Psoas muscle (tissue), 8 donors: Measurements from ENCODE around the gene ZNF710. TPM values are rescaled to one million over a fixed set of nuclear protein-coding genes. Genes with fewer than 3 reads are reported as not detected.

Source experiments
- ATAC-seq, 4 donors: fragments of 200-7000 bp; cut with Tn5 transposase; one replicate each; pipeline ENCODE4 v1.9.1; 2020; ENCODE audit warnings: moderate library complexity in 3 of 4, mild to moderate bottlenecking in 2 of 4
- DNase-seq, 2 donors: peaks; one replicate each; pipeline ENCODE4 v3.0.0-alpha.2; 2020
- H3K27ac ChIP-seq: fragments of 200-600 bp; one replicate; pipeline ENCODE4 v1.8.0; 2022
- H3K27me3 ChIP-seq, 3 donors: fragments of 200-600 bp in 1 of 3; one replicate each; pipeline versions ENCODE4 v1.6.1 to v1.8.0; 2013 to 2022; ENCODE audit warnings: low read length in 2 of 3, mild to moderate bottlenecking in 2 of 3, moderate library complexity in 1 of 3; ENCODE audit not compliant: insufficient read depth in 3 of 3
- H3K36me3 ChIP-seq, 2 donors: fragments of 200-600 bp in 1 of 2; one replicate each; pipeline versions ENCODE4 v1.6.1 to v1.8.0; 2013 to 2022; ENCODE audit warnings: low read depth in 1 of 2, mild to moderate bottlenecking in 1 of 2, moderate library complexity in 1 of 2; ENCODE audit not compliant: insufficient read depth in 1 of 2
- H3K4me1 ChIP-seq: fragments of 200-600 bp; one replicate; pipeline ENCODE4 v1.8.0; 2022
- H3K4me3 ChIP-seq: fragments of 200-600 bp; one replicate; pipeline ENCODE4 v1.8.0; 2022; ENCODE audit warnings: mild to moderate bottlenecking
- H3K9me3 ChIP-seq: fragments of 200-600 bp; one replicate; pipeline ENCODE4 v1.8.0; 2022
- CTCF ChIP-seq: fragments of 200-600 bp; IDR thresholded peaks from one replicate; pipeline ENCODE4 v1.8.0; 2022; ENCODE audit warnings: antibody characterized with exemption
- WGBS, 3 donors: extraction: QIAGEN DNeasy Blood & Tissue Kit; methylation state at CpG; one replicate each; pipeline versions ENCODE4 v1.1.6 to v1.1.7; 2013; 5-methylcytosine and 5-hydroxymethylcytosine counted together
- intact Hi-C, 2 donors: fragments of 100-400 bp; cut with DNase I; formaldehyde crosslinking; loops; one replicate each; pipeline versions ENCODE4 v1.11.0 to v1.14.2; 2022
- polyA plus RNA-seq, 3 donors: library from polyadenylated mRNA; stranded (reverse); fragments of 200-250 nt; gene quantifications; one replicate each; pipeline ENCODE4 v1.2.3, GENCODE V29; 2013
- total RNA-seq, 4 donors: library from RNA; stranded (reverse); fragmentation: NEBNext Ultra II Directional in 2 of 4; extraction: Animal tissue kit (Norgen Biotek cat#: 25700) in 2 of 4; gene quantifications; one replicate each; pipeline versions ENCODE4 v1.2.1 to v1.2.4, GENCODE V29; 2021 to 2023
- donor health status: healthy with polysubstance abuse.
- donor health status: DM: no; HTN: no; CAD: no; lungs with moderate emphysema.
- donor health status: Bipolar disorder and iron deficiency.
- donor health status: healthy.
- donor health status: DM: yes; HTN: yes; CAD: no.
- donor health status: DM: no; HTN: no; CAD: no.
- donor health status: DM: no; HTN: no; CAD: no.
- donor health status: DM: yes; HTN: yes; CAD: no.

The ZNF710 gene
- total and polyA plus RNA-seq, 7 donors, result 1.3 to 8.1 (median 4.5) TPM

GRCh38 chr15:90053685-90054466 is 52.8 kb downstream of the ZNF710 start:
- Histone ChIP-seq H3K27ac (no peak overlapping the region), H3K4me1 (no peaks in the 10 kb centered on the region), H3K27me3 (no peaks in the 10 kb centered on the region), H3K4me3 (no peak overlapping the region), H3K36me3 (no peaks in the 10 kb centered on the region), H3K9me3 (no peaks in the 10 kb centered on the region)
- no peak for TF ChIP-seq CTCF
- intact Hi-C loops, result no loop called here
- DNase-seq, result no peak
- WGBS, 3 donors, result 81 to 87% (median 87%) methylated on average over 14 of the region's 14 CpGs
- no peak for ATAC-seq

GRCh38 chr15:90054618-90055097 is 53.5 kb downstream of the ZNF710 start:
- Histone ChIP-seq H3K4me3 (no peak overlapping the region), H3K36me3 (no peaks in the 10 kb centered on the region), H3K27ac (no peak overlapping the region), H3K4me1 (no peaks in the 10 kb centered on the region), H3K27me3 (no peaks in the 10 kb centered on the region), H3K9me3 (no peaks in the 10 kb centered on the region)
- TF ChIP-seq CTCF, result no peak
- intact Hi-C loops, result no loop called here
- ATAC-seq, result no peak
- WGBS, 3 donors, result 62 to 66% (median 64%) methylated on average over 7 of the region's 7 CpGs
- DNase-seq, result no peak

GRCh38 chr15:90055182-90055581 is 54.1 kb downstream of the ZNF710 start:
- TF ChIP-seq CTCF, result no peak
- Histone ChIP-seq H3K36me3 (no peaks in the 10 kb centered on the region), H3K27me3 (no peaks in the 10 kb centered on the region), H3K4me3 (no peak overlapping the region), H3K4me1 (no peaks in the 10 kb centered on the region), H3K27ac (no peak overlapping the region), H3K9me3 (no peaks in the 10 kb centered on the region)
- no peak for ATAC-seq
- intact Hi-C loops, result no loop called here
- DNase-seq, result no peak
- WGBS, 3 donors, result 83 to 88% (median 87%) methylated on average over 7 of the region's 7 CpGs

- Histone ChIP-seq H3K27ac (no peak overlapping the region), H3K9me3 (no peaks in the 10 kb centered on the region), H3K27me3 (no peaks in the 10 kb centered on the region), H3K4me1 (peaks cover 10% of the 10 kb centered on the region), H3K4me3 (no peak overlapping the region), H3K36me3 (no peaks in the 10 kb centered on the region)
- intact Hi-C loops, result no loop called here
- TF ChIP-seq CTCF, result no peak
- DNase-seq (no peak), ATAC-seq (no peak)
- WGBS, 3 donors, result 89 to 96% (median 92%) methylated on average over 7 of the region's 7 CpGs
These were observed 55.4 kb downstream of the ZNF710 start for GRCh38 chr15:90056529-90056928.
